SH-SY5Y (cell line): ENCODE measurements around the gene SNRNP70.

ENCODE experiments used
- GATA2 ChIP-seq: IDR thresholded peaks from 2 replicates; pipeline ENCODE4 v1.6.1; 2011; ENCODE audit warnings: mild to moderate bottlenecking, low read depth, low read length
- GATA3 ChIP-seq: IDR thresholded peaks from 2 replicates; pipeline ENCODE4 v1.6.1; 2011; ENCODE audit warnings: low read depth, mild to moderate bottlenecking, low read length, moderate library complexity

Gene SNRNP70

GRCh38 chr19:49111218-49111998 lies 26.2 kb downstream of the SNRNP70 start:
- TF ChIP-seq GATA2 (no peak), GATA3 (no peak)

- no peak for TF ChIP-seq GATA3
- no peak for TF ChIP-seq GATA2
Measured at GRCh38 chr19:49113762-49114629, 28.7 kb downstream of the SNRNP70 start, which contains the start of gene LIN7B. TSS of gene LIN7B (plus strand) at chr19:49114370. CDS start at chr19:49114405, 35 bp downstream.

GRCh38 chr19:49114630-49115363 lies 29.5 kb downstream of the SNRNP70 start:
- TF ChIP-seq GATA3 (no peak), GATA2 (no peak)

- no peak for TF ChIP-seq GATA2
- TF ChIP-seq GATA3 = no peak
Measured at GRCh38 chr19:49116544-49116943, 31.3 kb downstream of the SNRNP70 start.

- TF ChIP-seq GATA2 = no peak
- TF ChIP-seq GATA3 = no peak
Measured at GRCh38 chr19:49117677-49118564, 32.7 kb downstream of the SNRNP70 start.

GRCh38 chr19:49118565-49119410 lies 33.5 kb downstream of the SNRNP70 start, which contains the start of gene C19orf73:
TSS of gene C19orf73 (minus strand) at chr19:49119143. CDS start at chr19:49119022, 121 bp downstream.
- TF ChIP-seq GATA2 = no peak
- no peak for TF ChIP-seq GATA3

GRCh38 chr19:49119411-49120324 lies 34.4 kb downstream of the SNRNP70 start, which contains the start of gene PPFIA3:
TSS of gene PPFIA3 (plus strand) at chr19:49119544. CDS start at chr19:49127874, 8,330 bp downstream.
- no peak for TF ChIP-seq GATA3
- no peak for TF ChIP-seq GATA2

- TF ChIP-seq GATA2 (no peak), GATA3 (no peak)
Measured at GRCh38 chr19:49120325-49120683, 35.1 kb downstream of the SNRNP70 start.

- TF ChIP-seq GATA3 = no peak
- no peak for TF ChIP-seq GATA2
Measured at GRCh38 chr19:49120868-49121267, 35.6 kb downstream of the SNRNP70 start.

GRCh38 chr19:49125025-49125731 lies 39.9 kb downstream of the SNRNP70 start:
- TF ChIP-seq GATA2 (no peak), GATA3 (no peak)

GRCh38 chr19:49126575-49126974 lies 41.3 kb downstream of the SNRNP70 start:
- TF ChIP-seq GATA2 (no peak), GATA3 (no peak)
